DMS 273 (cell line): ENCODE measurements around the gene WWOX.
A peak's percentile ranks its signal among the peaks of the same experiment; 100 is the strongest.

Experiments
- DNase-seq: peaks from one replicate; lab custom pipeline; 2025; ENCODE audit not compliant: unreplicated experiment; lab: John Stamatoyannopoulos, UW

Gene WWOX

DNA sequence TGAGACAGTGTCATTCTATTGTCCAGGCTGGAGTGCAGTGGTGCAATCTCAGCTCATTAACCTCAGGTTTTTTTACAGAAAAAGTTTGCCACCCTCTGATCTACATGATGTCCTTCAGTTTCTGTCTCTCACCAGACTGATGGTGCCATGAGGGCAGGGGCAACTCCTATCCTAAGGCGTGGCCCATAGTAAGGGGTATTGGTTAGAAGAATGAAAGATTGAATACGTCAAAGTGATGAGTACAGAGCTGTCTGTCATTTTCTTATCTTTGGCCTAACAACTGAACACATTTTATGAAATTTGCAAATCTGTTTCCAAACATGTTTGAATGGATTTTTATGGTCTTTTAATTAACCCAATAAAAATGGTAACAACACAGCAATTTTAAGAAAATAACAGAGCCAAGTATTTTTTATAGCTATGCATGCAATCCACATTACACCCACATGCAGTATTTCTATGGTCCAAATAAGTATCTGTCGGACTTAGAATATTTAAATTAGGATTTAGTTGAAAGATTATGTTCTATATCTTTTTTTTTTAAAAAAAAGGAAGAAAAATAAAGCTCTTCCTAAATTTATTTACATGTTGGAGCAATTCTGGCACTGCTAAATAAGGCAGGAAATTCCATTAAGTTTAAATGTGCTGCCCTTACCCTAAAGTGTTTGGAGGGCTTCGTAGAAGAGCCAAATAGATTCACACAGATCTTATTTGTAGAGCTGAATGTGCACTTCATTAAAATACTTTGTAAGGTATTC lies 192.8 kb downstream of the WWOX start:
- no peak for DNase-seq

DNA sequence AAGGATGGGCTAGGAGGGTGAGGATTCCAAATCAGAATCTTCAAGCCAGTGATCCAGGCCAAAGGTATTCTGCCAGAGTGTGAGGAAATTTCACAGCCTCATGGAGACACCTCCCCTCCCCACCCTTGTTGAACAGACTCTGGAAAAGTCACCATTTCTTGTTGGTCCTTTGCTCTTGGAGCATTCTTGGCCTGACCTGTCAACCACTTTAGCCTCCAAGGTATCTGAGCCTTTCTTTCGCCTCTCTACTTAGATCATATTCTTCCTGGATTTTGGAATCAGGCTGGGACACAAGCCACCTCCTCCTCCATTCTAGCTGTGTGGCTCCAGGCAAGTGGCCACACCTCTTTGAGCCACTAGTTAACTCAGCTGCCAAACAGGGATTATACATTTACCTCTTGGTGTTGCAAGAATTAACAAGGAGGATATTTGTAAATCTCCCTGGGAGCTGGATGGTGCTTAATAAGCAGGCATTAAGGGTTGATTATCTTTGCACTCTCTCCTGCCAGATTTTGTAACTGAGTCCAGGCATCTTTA lies 193.5 kb downstream of the WWOX start:
- DNase-seq: no peak

DNA sequence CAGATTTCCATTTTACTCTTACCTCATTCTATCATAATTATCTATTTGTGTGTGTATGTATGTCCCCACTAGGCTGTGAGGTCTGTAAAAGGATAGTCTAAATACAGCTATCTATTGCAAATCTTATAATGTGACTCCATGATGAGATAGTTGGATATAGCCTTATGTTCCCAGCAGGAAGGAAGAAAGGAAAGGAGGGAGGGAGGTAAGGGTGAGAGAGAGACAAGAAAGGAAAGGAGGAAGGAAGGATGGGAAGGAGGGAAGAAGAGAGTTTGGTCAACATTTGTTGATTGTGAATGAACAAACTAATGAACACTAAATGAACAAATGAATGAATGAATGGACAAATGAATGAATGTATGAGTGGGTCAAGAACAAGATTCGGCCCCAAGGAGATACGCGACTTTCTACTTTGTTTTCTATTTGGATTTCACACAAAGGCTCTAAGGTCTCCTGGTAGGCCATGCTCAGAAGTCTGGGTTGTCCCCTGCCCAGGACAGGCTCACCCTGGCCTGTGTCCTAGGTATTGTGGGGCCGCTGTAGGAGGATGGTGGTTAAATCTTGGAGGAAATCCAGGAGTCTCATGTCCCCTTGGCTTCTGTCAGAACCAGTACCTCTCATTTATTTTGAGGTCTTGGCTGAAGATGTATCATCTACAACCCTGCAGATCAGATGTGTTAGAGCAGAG lies 195.2 kb downstream of the WWOX start:
- no peak for DNase-seq

- DNase-seq: peak; percentile 46
Measured at GRCh38 chr16:78297066-78297666, 197.7 kb downstream of the WWOX start.

DNA sequence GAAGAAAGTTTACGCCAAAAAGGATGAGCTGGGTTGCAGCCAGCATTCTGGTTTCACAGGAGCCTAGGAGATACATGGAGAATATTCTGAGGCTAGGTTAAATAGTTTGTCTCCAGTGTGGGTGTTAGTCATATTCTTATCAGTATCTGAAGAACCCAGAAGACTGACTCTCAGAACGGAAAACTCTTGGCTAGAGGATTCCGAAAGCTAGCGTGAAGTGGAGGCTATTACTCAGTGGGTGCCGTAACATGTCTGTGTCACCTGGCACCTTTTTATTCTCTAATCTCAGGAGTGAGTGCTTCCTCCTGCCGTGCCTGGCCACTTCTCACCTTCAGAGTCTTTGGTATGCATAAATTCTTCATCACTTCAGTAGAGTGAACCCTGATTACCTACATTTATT lies 199.5 kb downstream of the WWOX start:
- DNase-seq: no peak

DNA sequence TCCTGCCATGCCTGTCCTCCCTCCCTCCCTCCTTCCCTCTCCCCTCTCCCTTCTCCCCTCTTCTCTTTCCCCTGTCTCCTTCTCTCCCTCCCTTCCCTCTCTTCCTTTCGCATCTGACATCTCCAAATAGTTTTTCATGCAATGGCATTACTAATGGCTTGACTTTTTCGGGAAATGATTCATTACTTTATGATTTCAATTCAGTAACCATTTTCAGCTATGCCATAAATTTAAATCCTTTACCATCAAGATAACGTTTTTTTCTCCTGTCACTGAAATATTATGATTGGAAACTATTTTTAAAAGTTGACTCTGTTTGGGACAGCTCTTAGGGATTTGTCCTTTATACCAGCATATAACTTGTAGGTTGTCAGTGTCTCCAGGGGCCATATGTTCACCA lies 201.0 kb downstream of the WWOX start:
- no peak for DNase-seq

DNA sequence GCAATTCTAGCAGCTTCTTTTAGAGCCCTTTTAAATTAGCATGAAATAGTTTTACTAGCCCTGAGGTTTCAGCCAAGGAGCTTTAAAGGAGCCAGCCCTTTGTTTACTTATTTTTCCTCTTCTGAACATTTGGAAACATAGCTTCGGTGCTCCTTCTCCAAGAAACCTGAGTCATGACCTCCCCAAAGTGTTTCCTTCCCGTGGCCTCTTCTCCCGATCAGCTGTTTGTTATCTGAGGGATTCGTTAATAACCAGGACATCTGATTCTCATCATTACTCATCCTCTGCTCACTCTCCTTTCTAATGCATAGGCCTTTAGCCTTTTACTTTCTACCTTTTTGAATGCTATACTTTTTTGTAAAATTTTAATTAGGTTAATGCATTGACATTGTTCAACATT lies 204.5 kb downstream of the WWOX start:
- no peak for DNase-seq

DNA sequence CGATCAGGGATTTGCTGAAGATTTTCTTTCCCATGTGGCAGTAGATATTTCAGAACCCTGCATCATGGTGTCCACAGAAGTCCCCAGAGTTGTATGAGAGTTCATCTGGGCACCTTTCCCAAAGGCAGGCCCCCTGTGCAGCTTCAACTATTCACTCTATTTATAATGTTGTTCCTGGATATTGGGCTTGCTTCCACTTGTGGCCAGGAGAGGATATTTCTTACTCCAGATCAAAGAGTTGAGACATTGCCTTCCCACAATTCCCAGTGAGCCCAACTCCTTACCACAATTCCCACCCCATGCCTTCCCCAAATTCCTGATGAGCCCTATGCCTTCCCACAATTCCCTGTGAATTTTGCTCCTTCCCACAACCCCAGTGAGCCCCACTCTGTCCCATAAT lies 206.9 kb downstream of the WWOX start:
- DNase-seq: no peak

DNA sequence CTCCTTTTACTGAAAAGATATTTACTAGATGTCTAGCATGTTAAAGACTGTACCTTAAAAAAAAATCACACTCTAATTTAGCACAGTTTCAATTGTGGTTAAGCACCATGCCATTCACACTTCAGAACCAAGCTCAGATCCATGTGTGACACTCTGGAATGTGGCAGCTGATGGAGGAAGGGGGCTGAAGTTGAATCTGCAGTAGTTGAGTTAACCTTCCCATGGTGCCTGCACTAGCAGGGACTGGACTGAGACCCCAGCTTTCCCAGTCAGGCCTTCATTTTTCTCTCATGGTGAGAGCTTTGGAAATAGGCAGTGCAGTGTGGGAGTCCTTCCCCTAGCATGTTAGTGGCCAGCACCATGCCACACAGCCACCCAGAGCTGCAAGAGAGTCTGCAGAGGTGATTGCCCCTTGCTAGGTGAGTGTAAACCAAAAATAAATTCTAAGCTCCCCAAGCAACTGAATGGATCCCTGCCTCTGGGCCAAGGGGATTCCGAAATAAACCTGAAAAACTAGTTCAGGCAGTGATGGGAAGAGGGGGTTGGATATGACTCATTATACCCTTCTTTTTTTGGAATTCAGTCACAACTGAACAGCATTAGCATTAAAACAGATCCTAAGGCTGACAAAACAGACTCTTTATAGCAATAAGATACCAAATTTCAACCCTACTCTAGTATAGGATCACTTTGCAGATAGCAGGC lies 208.5 kb downstream of the WWOX start:
- no peak for DNase-seq

- no peak for DNase-seq
Measured at GRCh38 chr16:78309763-78310162, 210.3 kb downstream of the WWOX start.

DNA sequence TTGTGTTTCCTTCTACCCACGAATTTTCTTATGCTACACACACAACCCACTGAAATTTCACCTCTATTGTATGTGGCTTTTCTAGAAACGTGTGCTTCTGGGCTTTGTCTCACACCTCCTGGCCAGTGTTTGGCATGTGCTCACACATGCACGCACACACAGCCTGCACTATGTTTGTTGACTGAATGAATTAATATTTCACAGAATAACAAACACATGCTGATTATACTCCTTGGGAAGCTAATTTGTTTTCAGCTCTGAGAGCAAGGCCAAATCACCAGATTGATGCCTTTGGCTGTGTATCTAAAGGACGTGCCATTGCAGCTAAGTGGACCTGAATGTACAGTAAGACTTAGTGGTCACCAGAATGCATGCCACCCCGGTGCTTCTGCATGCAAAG lies 210.7 kb downstream of the WWOX start:
- DNase-seq: no peak

DNA sequence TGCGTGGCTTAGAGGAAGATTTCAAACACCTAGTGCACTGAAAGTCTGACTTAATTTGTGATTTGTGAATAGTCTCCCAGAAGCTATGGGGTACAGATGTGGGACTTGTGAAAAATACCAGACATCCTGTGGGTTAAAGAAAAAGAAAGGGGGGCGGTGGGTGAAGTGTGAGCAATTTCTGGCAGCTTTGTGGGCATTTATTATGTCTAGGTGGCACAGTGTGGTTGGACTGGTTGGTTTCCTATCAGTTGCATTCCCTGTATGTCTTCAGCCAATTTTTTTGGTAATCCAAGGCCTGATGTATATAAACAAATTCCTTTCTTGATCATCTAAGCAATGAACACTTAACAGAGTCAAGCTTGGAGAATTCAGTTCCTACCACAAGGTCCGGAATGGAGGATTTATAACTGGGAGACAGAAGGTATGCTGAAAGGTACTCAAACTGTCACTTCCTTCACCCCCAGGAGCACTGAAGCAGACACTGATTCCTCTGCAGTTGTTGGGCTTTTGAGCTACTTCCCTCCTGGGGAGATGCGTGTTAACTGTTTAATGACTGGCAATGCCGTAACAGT lies 211.6 kb downstream of the WWOX start:
- DNase-seq: no peak

DNA sequence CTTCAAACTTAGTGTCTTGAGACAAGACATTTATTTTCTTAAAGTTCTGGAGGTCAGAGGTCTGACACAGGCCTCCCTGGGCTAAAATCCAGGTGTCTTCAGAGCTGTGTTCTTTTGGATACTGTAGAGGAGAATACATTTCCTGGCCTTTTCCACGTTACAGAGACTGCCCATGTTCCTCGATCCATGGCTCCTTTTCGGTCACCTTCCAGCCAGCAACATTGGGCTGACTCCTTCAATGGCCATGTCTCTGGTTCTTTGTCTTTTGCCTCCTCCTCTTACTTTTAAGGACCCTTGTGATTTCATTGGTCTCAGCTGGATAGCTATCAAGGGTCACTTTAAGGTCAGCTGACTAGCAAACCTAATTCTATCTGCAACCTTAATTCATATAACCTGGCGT lies 212.4 kb downstream of the WWOX start:
- DNase-seq: no peak

DNA sequence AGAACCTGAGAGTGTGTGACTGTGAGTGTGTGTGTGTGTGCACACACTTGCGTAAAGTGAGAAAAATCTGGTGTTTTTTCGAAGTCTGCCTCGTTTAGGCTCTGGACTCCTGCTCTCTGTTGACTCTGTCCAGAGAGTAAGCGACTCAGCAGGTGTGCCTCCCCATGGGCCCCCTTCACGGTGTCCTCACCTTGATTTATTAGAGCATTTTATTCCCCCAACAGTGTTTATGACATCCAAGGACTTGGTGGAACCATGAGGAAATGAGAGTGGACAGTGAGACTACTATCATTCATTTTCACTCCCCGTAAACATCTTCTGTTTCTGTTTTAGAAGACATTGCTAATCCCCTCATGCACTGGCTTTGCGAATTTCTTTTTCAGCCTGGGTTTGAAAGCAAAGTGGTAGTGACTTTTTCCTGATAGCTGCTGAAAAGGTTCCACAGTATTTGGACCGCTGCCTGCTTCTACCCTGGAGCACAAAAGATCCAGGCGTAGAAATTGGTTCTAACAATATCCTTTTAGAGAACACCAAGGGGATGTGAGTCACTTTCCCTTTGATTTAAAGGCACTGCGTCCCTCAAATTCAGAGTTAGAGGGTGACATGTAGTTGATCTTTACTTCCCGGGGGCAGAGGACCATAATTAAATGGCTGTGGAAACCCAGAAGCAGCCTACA lies 218.2 kb downstream of the WWOX start:
- no peak for DNase-seq

DNA sequence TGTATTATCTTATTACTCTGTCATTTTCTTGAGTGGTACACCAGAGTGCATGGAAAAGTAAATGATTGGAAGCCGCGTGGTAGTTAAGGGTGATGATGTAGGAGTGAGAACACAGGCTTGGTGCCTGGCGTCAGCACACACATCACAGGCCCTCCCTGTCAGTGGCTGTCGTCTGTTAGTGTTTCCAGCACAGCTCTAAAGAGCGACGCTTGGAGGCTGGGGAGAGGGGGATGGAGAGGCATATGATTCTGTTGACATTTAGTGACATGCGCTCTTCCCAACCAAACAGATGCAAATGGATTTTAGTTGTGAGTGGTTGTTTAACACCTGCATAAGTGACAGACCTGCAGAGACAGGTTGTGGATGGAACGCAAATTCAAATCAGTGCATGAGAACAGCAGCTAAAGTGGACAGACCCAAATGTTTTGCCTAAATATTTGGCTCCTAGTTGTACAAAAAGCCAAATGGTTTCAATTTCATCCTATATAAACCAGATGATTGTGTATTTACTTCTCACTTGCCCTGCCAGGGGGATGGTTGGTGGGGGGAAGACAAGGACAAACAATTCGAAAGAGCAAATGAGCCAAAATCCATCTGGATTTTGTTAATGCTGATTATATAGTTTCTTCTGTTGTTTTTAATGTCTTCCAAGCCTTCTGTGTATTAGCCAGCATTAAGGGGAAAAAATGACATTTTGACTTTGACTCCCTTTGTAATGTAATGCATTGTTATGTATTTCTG lies 222.3 kb downstream of the WWOX start:
- DNase-seq: no peak

DNA sequence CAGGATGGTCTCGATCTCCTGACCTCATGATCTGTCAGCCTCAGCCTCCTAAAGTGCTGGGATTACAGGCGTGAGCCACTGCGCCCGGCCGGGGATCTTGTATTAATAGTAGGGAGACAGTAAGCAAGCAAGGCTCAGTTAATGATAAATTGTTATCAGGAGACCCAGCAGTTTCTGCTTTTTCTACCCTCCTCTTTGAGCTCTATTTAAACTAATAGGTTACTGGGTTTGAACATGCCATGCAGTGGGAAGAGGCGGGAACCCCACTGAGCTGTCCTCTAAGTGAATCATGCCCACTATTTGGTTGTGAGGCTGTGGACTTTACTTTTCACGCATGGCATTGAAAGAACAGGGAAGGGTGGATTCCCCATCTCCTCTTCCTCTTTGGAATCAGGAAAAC lies 223.9 kb downstream of the WWOX start:
- DNase-seq: no peak

GRCh38 chr16:78324649-78325285 lies 225.3 kb downstream of the WWOX start:
- DNase-seq: no peak

GRCh38 chr16:78325468-78326352 lies 226.3 kb downstream of the WWOX start:
- DNase-seq: no peak
